NCI-H510A treated with DMSO at 0.1 percent for 48 hours (cell line): ENCODE measurements around the gene DUSP15.

Source experiments
- DNase-seq: peaks from one replicate; lab custom pipeline; 2025; lab: John Stamatoyannopoulos, UW

DUSP15 gene

GRCh38 chr20:31894980-31895675 lies 24.8 kb upstream of the DUSP15 start:
- no peak for DNase-seq

GRCh38 chr20:31890646-31891045 lies 20.3 kb upstream of the DUSP15 start:
- no peak for DNase-seq

DNA sequence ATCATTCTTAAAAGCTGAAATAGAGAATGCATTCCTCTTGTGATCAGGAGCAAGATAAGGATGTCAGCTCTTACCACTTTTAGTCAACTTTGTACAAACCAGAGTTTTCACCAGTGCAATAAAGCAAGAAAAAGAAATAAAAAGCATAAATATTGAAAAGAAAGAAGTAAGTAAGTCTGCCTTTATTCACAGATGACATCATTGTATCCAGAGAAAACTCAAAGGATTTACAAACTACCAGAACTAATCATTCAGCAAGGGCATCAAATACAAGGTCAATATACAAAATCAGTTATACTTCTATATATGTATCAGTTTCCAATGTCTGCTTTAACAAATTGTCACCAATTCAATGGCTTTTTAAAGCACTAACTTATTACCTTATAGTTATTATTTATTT lies 13.5 kb upstream of the DUSP15 start:
- DNase-seq: no peak

GRCh38 chr20:31881945-31882344 lies 11.6 kb upstream of the DUSP15 start:
- DNase-seq: no peak

GRCh38 chr20:31879143-31879987 lies 9.0 kb upstream of the DUSP15 start:
- peak; percentile 86 for DNase-seq

DNA sequence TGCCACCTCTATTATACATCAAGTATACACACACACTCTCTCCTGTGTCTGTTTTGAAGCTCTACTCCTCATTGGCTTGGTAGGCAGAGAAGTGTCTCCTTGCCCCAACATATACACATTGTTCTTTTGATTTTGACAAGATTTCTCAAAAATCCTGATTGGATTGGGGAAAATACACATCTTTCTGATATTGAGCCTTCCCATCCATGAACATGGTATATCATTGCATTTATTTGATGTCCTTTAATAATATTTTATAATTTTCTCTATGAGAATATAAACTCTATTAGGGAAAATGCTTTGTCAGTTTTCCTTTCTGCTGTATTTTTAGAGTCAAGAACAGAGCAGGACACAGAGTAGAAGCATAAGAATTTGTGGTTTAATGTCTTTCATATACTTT lies 7.4 kb upstream of the DUSP15 start:
- no peak for DNase-seq

GRCh38 chr20:31875671-31876070 lies 5.3 kb upstream of the DUSP15 start:
- DNase-seq: no peak

- DNase-seq: peak; percentile 32
Measured at GRCh38 chr20:31872406-31872805, 2.1 kb upstream of the DUSP15 start.

DNA sequence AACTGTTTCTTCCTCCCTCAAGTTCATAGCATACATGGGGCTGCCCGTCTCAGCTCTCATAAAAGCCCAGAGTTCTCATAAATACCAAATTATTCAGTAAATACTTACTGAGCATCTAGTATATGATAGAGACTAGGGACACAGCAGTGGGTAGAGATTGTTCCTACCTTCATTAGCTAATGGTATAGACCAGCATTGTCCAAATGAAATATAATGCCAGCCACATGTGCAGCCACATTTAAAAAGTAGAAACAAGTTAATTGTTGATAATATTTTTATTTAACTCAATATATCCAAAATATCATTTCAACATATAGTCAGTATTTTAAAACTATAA lies 1.3 kb upstream of the DUSP15 start:
- DNase-seq: no peak

DNA sequence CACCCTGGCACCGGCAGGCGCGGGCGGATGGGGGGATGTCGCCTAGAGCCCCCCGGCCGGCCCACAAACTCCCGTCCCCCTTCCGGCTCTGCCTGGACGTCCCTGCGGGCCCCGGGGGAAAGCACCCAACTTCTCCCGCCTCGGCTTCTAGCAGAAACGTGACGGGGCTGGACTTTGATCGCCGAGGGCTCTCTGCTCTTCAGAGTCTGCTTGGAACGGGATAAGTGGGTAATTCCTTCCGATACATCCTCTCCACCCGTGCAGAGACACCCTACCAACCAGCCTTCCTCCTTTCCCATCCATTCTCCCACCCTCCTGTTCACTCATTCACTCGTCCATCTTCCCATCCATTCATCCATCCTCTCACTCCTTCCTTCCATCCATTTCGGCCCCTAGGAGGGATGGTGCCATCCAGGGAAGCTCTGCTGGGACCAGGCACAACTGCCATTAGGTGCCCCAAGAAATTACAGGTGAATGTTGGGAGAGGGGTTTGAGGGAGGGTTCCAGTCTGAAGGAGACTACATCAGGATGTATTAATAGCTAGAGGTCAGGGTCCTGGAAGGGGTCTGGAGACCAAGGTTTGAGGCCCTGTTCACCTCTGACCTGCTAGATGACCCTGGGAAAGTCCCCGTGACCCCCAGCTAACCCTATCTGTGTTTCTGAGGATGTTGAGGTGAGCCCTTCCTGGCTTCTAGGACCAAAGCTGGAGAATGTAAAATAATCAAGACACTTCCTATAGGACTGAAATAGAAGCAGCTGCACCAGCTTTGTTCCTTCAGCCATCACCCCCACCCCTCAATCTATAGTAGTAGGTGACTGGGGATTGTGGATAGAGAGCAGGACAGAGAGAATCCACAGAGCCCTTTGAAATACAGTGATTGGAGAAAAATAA lies 645 bp upstream of the DUSP15 start:
- DNase-seq: no peak

DNA sequence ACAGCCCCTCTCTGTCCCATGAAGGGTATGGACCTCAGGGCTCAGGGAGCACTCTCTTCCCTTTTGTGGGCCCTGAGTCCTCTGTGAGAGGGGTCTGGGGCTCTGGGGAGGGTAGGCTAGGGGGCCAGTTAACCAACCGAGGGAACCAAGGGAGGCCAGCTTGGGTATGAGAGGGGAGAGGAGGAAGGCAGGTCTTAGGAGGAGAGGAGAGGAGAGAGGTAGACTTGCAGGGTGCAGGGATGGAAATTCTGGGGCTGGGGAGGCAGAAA lies 720 bp downstream of the DUSP15 start:
- no peak for DNase-seq

DNA sequence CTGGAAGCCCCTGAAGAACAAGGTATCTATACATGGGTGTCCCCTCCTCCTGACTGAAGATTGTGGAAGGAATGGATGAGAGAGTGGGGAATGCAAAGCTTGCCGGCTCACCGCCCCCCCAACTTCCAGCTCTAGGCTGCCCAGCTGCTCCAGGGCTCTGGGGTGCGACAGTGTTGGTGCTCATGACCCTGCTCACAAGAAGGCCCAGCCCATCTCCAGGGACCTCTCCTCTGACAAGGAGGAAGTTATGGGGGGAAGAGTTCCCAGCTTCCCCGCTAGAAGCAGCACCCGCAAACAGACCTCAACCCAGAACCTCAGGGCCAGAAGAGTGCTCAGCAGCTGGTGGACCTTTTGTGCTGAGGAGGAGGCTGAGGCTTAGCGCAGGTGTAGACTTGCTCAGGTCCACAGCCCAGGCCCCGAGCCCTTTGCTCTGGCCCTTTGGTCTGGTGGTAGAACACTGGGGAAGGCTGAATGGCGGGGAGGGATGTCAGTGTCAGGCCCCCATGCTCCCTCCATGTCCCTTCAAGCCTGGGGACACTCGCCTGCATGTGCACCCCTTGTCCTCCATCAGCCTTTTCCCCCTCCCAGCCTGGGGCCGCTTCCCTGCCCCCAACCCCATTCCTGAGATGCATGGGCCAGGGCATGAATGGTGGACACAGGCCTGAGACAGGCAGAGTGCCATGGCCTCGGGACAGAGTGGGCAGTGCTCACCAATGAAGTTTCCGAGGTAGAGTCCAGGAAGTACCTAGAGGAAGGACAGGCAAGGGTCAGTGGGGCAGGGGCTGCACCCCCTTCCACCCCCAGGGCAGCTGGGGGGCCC lies 1.3 kb downstream of the DUSP15 start:
- DNase-seq: no peak

DNA sequence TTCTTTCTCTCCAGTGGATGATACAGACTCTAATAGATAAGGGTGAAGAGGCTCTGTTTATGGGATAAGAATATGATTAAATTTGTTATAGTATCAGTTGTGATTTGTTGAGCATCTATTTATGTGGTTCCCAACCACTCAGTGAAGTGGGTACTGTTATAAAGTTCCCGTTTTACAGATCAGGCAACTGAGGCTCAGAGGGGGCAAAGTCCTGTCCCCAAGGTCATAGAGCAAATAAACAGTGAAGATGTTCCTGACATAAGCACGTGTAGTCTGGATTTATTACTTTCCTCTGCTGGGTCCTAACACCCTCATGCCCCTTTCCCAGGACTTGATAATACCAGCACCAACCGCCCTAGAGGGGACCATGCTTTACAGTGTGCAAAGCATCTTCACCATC lies 4.1 kb downstream of the DUSP15 start:
- no peak for DNase-seq

DNA sequence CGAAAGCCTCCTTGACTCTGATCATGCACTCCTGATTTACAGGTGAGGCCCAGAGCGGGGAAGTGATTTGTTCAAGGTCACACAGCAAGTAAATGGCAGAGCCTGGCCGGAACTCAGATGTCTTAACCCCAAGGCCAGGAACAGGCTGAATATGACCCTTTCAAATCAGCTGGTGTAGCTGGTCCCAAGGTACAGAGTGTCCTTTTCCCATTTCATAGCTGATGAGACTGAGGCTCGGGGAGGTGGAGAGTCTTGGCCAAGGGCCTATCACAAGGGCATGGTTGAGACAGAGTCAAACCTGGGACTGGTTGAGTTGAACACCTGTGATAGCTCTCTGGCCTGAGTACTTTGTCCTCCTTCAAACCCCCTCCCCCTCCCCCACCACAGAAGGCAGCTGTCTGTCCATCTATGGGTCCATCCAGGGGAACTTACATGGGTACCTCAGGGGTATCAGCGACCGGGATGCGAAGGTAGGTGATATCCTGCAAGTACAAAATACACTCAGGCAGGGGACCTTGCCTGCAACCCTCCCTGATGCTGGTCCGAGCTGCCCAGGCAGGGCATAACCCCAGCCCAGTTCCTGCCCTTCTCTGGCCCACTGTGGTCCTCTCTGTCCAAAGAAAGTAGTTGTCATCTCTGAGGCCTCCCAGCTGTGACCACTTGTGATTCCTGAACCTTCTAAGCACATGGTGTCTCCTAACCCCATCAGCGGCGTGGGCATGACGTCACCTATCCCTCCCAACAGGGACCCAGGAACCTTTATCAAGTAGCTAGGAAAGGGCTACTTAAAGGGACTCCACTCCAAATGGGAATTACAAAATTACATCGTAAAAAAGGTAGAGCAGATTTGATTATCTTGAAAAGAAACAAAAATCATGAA lies 5.6 kb downstream of the DUSP15 start:
- no peak for DNase-seq

DNA sequence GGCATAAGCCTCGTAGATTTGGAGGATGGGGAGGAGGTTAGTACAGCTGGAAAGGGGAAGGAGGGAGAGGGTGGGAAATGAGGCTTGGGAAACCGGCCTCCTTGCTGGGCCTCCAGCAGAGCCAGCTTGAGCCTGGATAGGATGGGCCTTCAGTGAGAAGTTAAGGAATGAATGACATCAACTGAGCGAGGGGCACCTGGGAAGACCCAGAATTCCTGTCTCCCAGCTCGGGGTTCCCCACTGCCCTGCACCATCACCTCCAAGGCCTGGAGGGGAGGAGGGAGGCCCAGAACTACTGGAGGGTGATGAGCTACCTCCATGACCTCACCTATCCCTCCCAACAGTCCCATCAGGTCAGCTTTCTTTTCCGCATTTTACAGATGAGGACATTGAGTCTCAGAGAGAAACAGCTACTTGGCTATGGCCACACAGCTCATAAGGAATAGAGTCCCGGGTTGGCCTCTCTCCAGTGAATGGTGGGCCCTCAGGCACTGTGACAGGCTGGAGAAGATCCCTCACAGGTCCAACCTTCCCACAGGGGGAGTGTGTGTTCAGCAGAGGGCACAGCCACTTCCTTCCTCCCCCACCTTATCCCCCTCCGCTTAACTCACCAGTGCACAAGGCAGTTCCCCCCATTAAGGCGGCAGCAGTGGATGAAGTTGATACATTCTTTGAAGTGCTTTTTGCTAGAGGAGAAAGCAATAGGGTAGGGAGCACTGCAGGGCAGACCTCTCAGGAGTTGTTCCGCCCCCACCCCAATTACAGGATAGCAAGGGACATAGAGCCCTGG lies 6.8 kb downstream of the DUSP15 start:
- DNase-seq: no peak

DNA sequence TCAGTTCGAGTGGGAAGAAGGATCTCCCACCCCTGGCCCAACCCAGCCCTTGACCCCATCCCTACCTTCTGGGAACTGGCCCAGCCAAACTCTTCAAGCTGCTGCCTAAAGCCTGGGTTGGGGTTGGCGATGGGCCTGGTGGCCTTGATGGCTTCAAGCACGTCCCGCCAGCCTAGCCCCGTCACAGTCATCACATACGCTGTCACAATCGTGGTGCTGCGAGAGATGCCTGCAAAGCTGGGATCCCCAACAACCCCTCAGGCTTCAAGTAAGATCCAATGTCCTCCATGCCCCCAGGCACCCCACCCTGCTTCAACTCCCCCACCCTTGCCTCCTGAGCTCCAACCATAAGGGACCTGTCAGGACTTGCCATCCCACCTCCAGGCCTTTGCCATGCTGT lies 7.8 kb downstream of the DUSP15 start:
- DNase-seq: no peak

DNA sequence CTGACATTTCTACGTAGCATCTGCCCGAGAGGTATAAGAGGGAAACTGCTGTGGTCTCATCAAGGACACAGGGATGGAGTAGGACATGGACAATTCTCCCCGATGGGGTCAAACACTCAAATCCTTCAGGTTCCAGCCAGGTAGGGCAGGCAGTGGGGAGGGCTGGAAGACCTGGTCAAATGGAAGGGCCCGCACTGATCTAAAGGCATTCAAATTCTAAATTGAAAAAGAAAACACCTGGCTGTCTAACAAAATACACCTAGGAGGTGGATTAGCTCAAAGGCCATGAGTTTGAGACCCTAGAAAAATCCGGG lies 8.2 kb downstream of the DUSP15 start:
- no peak for DNase-seq

- DNase-seq: peak; percentile 76
Measured at GRCh38 chr20:31861385-31862156, 8.8 kb downstream of the DUSP15 start.

GRCh38 chr20:31861135-31861384 lies 9.3 kb downstream of the DUSP15 start:
- peak; percentile 40 for DNase-seq
